Stimulated activated CD8-positive, alpha-beta memory T cell treated with anti-CD3 and anti-CD28 coated beads, Interleukin-4, amount 100 ng/mL, for 24 hours (primary cell): ENCODE measurements around the gene NXF2B.
"Not testable (repeated sequence)": the region's sequence is repeated elsewhere in the genome, so short reads cannot be mapped to it uniquely, and the experiment has no call there.

ENCODE experiments used
- DNase-seq: peaks from one replicate; pipeline ENCODE4 v3.0.0-alpha.2; 2020; ENCODE audit warnings: low read depth

Gene NXF2B, protein sequence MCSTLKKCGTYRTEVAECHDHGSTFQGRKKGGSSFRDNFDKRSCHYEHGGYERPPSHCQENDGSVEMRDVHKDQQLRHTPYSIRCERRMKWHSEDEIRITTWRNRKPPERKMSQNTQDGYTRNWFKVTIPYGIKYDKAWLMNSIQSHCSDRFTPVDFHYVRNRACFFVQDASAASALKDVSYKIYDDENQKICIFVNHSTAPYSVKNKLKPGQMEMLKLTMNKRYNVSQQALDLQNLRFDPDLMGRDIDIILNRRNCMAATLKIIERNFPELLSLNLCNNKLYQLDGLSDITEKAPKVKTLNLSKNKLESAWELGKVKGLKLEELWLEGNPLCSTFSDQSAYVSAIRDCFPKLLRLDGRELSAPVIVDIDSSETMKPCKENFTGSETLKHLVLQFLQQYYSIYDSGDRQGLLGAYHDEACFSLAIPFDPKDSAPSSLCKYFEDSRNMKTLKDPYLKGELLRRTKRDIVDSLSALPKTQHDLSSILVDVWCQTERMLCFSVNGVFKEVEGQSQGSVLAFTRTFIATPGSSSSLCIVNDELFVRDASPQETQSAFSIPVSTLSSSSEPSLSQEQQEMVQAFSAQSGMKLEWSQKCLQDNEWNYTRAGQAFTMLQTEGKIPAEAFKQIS

DNA sequence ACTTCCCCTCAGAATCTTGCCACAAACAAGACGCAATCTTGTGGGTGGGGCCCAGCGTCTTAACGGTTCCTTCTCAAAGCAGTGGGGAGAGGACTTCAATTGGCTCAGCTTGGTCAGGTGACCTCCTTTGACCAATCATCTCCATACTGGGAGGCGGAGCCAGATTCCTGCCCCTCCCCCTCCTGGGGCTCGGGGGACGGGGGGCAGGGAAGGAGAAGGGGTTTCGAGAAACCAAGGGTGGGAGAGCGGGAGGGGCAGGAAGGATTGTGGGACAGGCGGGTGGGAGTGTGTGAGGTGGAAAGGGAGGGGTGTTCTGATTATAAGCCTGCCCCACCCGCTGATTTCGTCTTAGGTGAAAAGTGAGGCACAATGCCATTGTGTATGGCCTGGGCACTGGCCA, at the start of gene NXF2B:
Gene NXF2B, minus strand, starts transcription at position 101 of the 400 bp plus-strand sequence. CDS start 59,972 bp downstream, outside the sequence.
- DNase-seq: not testable (repeated sequence)

DNA sequence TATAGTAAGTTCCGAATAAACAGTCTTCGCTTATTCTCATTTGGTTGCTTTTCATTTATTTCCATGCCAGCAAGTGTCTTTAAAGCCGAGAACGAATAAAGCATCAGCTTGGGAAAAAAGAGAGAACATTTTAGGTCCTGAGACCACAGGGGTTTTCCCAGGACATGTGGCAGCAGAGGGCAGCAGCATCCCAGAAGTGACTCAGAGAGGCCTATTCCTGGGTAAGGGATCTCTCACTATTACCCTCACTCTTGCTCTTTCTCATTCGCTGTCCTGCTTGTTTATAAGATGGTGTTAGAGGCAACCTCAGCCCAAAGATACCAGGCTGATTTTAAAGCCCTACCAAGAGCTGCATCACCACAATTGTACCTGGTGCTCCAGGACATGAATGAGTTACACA, 39.0 kb upstream of the NXF2B start:
- not testable (repeated sequence) for DNase-seq

DNA sequence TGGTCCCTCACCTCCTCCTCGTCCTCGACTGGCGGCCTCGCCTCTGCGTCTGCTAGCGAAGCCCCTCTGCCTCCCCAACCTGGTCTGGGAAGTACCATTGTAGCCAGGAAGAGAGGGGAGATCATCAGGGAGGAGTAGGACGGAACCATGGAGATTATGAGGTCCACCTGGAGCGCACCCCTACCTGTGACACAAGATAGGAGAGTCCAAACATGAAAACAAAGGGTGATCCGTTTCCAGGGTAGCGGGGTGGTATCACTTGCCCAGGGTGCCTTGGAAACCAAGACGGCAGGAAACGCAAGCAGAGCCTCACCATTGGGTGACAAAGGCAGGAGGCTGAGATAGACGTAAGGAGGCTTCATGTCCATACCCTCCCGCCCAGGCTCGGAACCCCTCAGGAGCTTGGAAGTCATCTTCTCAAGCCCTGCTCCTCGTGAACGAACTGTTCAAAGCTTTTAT, 32.0 kb upstream of the NXF2B start, which contains the start of gene TCP11X2:
Gene TCP11X2, minus strand, starts transcription at position 51 of the 459 bp plus-strand sequence.
- DNase-seq: not testable (repeated sequence)

DNA sequence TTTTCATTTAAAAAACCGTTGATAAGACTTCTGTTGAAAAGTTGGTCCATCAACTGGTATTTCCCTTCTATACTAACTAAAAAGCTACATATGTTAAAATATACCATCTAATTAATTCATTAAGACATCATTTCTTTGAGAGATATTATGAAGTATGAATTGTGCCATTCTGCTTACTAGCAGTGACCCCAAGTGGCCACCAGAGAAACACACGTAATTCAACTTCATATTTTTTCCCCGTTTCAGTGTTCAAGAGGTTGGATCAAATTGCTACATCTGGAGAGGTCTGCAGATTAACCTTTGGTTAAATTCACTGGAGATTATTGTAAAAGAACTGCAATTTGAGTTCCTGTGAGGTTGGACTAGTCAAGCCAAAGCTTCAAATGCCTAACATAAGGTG, 30.4 kb upstream of the NXF2B start:
- not testable (repeated sequence) for DNase-seq

DNA sequence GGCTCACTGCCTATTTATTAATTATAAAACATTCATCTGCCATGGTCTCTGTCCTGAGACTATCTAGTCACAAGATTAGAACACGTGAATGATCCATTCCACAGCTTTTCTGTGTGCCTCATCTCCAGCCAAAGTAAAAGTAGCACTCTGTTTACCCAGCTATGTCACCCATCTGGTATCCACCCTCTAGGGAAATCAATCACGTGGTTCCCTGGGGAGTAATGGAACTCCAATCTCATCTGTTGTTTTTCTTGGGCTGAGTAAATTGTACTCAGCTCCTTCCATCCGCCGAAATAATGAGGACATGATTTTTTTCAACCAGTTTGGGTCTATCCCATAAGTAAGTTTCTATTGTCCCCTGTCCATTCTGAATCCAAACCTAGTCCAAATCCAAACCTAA, 18.8 kb upstream of the NXF2B start:
- DNase-seq: not testable (repeated sequence)

DNA sequence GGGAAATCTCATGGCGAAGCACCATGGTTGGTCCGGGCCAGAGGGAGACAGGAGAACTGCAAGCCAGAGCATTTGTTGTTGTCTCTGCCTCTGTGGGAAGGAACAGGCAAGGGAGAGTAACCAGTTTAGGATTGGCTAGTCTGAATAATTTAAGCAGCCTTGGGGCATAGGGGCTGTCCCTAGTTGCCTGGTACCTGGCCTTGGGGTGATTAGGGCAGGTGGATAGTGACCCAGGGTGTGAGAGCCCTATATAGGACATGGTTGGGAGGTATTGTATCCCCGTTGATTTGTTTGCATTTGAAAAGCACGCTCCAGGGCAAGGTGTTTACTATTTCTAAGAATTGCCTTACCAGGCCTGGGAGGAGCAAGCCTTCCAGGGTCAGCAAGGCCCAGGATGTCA, 25.3 kb downstream of the NXF2B start:
- not testable (repeated sequence) for DNase-seq

DNA sequence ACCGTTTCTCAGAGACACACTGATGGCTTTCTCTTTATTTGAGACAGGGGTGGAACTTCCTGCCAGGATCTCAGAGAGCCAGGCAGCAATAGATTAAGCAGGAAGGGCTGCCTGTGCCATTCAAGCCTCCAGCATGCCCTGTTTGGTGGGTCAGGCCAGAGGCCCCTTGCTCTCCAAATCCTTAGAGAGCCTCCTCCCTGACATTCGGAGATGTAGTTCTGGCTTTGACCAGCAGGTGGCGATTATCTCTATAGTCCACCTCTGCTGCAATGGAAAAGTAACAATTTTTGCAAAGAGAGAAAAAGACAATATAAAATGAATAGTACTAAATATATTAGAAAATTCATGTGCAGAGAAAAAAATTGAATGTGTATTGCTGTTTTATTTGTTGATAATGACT, 93.9 kb downstream of the NXF2B start:
- peak; percentile 55 for DNase-seq

DNA sequence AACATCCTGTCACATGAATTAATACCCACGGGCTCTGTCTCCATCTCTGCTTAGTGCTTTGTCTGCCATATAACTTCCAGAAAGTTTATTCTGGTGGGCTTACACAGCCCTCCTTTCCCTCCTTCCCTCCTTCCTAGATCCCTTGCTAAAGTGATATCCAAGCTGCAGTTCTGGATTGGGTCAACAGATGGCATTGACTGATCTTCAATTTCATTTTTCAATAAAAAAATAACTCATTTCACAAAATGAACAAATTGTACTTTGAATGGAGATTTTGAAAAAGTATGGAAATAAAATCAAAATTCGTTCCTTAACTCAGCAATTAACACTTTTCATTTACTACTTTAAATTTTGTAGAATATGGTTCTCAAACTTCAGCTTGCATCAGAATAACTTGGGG, 97.9 kb downstream of the NXF2B start:
- DNase-seq: no peak

DNA sequence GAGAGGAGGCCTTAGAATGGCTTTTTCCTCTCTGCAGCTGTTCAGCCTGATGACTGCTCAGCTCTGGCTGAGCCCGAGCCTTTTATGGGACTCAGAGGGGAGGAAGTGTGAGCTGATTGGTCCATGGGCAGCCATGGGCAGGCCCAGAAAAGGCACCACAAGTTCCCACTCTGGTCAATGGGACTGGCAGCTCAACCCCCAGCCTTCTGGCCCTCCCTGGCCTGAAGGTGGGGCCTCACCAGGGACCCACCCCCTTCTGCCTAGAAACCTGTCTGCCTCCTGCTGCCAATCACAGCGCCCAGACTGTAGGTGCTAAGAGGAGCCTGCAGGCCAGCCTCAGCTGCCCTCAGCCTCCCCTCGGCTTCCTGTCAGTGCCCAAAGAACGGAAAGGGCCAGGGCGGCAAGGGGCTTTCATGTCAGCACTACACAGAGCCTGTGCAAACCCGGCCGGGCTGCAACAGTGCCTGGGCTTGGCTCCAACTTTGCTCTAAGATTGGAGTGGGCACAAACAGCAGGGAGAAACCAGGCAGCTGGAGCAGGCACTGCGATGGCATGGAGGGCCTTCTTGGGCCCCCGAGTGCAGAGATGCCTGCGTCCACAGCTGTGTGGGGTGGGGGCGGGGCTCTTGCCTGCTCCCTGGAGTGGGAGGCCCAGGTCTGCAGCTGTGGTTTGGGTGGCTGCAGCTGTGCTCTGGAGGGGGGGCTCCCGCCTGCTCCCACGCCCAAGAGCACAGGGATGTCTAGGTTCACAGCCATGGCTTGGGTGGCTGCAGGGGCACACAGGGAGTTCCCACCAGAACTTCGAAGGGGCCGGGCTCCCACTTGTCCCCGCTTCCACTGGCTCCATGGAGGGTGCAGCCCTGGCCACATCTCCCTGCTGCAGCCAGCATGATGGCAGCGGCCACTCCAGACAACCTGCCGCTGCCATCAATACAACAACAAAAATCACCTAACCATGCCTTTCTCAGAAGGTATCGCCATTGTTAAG, 100.2 kb downstream of the NXF2B start:
- no peak for DNase-seq

DNA sequence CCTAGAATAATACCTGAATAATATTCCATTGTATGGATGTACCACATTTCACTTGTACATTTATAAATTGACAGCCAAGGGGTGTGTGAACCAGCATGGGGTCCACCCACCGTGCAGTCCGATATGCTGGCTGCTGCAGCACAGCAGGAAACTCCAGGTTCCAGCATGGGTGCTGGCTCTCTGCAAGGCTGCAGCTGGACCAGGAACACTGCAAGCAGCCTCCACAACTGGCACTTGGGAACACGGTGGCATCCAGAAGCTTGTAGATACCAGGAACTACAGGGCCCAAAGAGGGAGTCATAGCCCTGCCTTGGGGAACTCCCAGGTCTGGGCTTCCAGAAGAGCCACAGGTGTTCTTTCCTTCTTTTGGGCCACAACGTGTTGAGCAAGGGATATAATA, 101.6 kb downstream of the NXF2B start:
- no peak for DNase-seq
